Tibial artery (tissue), 4 donors: ENCODE results near the gene C1orf21.

Source experiments
- DNase-seq, 2 donors: peaks; one replicate each; pipeline ENCODE4 v3.0.0-alpha.2; 2019
- H3K27ac ChIP-seq, 2 donors: fragments of 200-600 bp; sonication (generic) in 1 of 2; 1 replicate in 1 of 2; 2 replicates in 1 of 2; pipeline ENCODE4 v1.5.1; 2018 to 2019; ENCODE audit warnings: mild to moderate bottlenecking in 1 of 2
- H3K27me3 ChIP-seq, 2 donors: fragments of 200-600 bp; sonication (generic) in 1 of 2; one replicate each; pipeline versions ENCODE4 v1.5.1 to v1.6.0; 2016 to 2019
- H3K36me3 ChIP-seq, 3 donors: fragments of 200-600 bp; sonication (generic) in 2 of 3; one replicate each; pipeline ENCODE4 v1.5.1; 2016 to 2019; ENCODE audit warnings: mild to moderate bottlenecking in 2 of 3
- H3K4me1 ChIP-seq, 4 donors: fragments of 200-600 bp; sonication (generic) in 2 of 4; 1 replicate in 3 of 4; 2 replicates in 1 of 4; pipeline ENCODE4 v1.5.1; 2016 to 2019
- H3K4me3 ChIP-seq, 2 donors: fragments of 200-600 bp; sonication (generic) in 1 of 2; 1 replicate in 1 of 2; 2 replicates in 1 of 2; pipeline ENCODE4 v1.5.1; 2018 to 2019; ENCODE audit warnings: mild to moderate bottlenecking in 2 of 2
- H3K9me3 ChIP-seq, 3 donors: fragments of 200-600 bp; sonication (generic) in 1 of 3; one replicate each; pipeline ENCODE4 v1.5.1; 2016 to 2019
- CTCF ChIP-seq, 2 experiments: fragments of 200-600 bp in 1 of 2; fragments of 450-650 bp in 1 of 2; IDR thresholded peaks; one replicate each; pipeline ENCODE4 v1.5.1; 2017 to 2019; ENCODE audit warnings: antibody characterized with exemption in 2 of 2, mild to moderate bottlenecking in 1 of 2, moderate library complexity in 1 of 2
- intact Hi-C: fragments of 100-400 bp; cut with DNase I; formaldehyde crosslinking; loops from one replicate; pipeline ENCODE4 v1.15.0; 2023; ENCODE audit warnings: low total_unique reads

The C1orf21 gene

GRCh38 chr1:184480736-184481135, 93.9 kb downstream of the C1orf21 start:
- Histone ChIP-seq H3K27ac (no peak overlapping the region), H3K4me3 (no peak overlapping the region), H3K4me1 (peaks cover 0 to 42% (median 21%) of the 10 kb centered on the region in 4 donors), H3K9me3 (no peaks in the 10 kb centered on the region), H3K27me3 (no peaks in the 10 kb centered on the region), H3K36me3 (no peaks in the 10 kb centered on the region)
- no peak for TF ChIP-seq CTCF (IDR thresholded peaks at IDR 0.05)
- intact Hi-C loops: loop anchor here (10.0 kb wide), 1 partner anchor 184 kb away; no protein-coding TSS in a partner anchor
- DNase-seq: no peak

- no peaks in the 10 kb centered on the region for H3K27me3 ChIP-seq
- H3K9me3 ChIP-seq: no peaks in the 10 kb centered on the region
- peak overlapping the region in 1 of 2 donors; percentile 56 for H3K27ac ChIP-seq
- peak; percentile 60 to 86 for DNase-seq
- H3K36me3 ChIP-seq: no peaks in the 10 kb centered on the region
- H3K4me1 ChIP-seq: peaks cover 0 to 56% (median 27%) of the 10 kb centered on the region in 4 donors
- H3K4me3 ChIP-seq: no peak overlapping the region
- intact Hi-C loops: loop anchor here (10.0 kb wide), 1 partner anchor 183 kb away; no protein-coding TSS in a partner anchor
- TF ChIP-seq CTCF (IDR thresholded peaks at IDR 0.05): no peak
These were observed 95.3 kb downstream of the C1orf21 start for GRCh38 chr1:184482136-184482535.

GRCh38 chr1:184483101-184483683, 96.4 kb downstream of the C1orf21 start:
- intact Hi-C loops: loop anchor here (10.0 kb wide), 1 partner anchor 182 kb away; no protein-coding TSS in a partner anchor
- no peak for DNase-seq
- H3K27ac ChIP-seq: peak overlapping the region; percentile 25 to 56

GRCh38 chr1:184485751-184486723, 99.2 kb downstream of the C1orf21 start:
- Histone ChIP-seq H3K27me3 (no peaks in the 10 kb centered on the region), H3K27ac (peak overlapping the region in 1 of 2 donors; percentile 43), H3K4me3 (no peak overlapping the region), H3K4me1 (peaks cover 0 to 57% (median 27%) of the 10 kb centered on the region in 4 donors), H3K9me3 (no peaks in the 10 kb centered on the region), H3K36me3 (no peaks in the 10 kb centered on the region)
- DNase-seq: no peak
- TF ChIP-seq CTCF (IDR thresholded peaks at IDR 0.05): no peak
- intact Hi-C loops: loop anchor here (10.0 kb wide), 1 partner anchor 179 kb away; no protein-coding TSS in a partner anchor

More at GRCh38 chr1:184483101-184483683, 96.4 kb downstream of the C1orf21 start:
- Histone ChIP-seq H3K36me3 (no peaks in the 10 kb centered on the region), H3K9me3 (no peaks in the 10 kb centered on the region), H3K4me3 (no peak overlapping the region), H3K4me1 (peaks cover 0 to 57% (median 27%) of the 10 kb centered on the region in 4 donors), H3K27me3 (no peaks in the 10 kb centered on the region)
- no peak for TF ChIP-seq CTCF (IDR thresholded peaks at IDR 0.05)

GRCh38 chr1:184486761-184487445, 100.1 kb downstream of the C1orf21 start:
- no peak for DNase-seq
- Histone ChIP-seq H3K4me3 (no peak overlapping the region), H3K36me3 (no peaks in the 10 kb centered on the region), H3K9me3 (no peaks in the 10 kb centered on the region), H3K27me3 (no peaks in the 10 kb centered on the region), H3K27ac (no peak overlapping the region), H3K4me1 (peaks cover 0 to 62% (median 30%) of the 10 kb centered on the region in 4 donors)
- TF ChIP-seq CTCF (IDR thresholded peaks at IDR 0.05): no peak
- intact Hi-C loops: loop anchor here (10.0 kb wide), 1 partner anchor 178 kb away; no protein-coding TSS in a partner anchor
